GM12875 (cell line): ENCODE results near the gene TH.

ENCODE experiments used
- H3K4me3 ChIP-seq: one replicate; pipeline ENCODE4 v1.5.1; 2011; ENCODE audit warnings: low read depth, low read length, control low read depth
- CTCF ChIP-seq: IDR thresholded peaks from 2 replicates; pipeline ENCODE4 v1.5.1; 2011; ENCODE audit warnings: low read depth, mild to moderate bottlenecking, control low read depth, inconsistent platforms, low read length, moderate library complexity, borderline replicate concordance; ENCODE audit not compliant: insufficient read depth

TH gene

GRCh38 chr11:2131371-2132236, 40.0 kb downstream of the TH start:
- TF ChIP-seq CTCF: no peak
- H3K4me3 ChIP-seq: no peak overlapping the region

GRCh38 chr11:2130881-2131352, 40.7 kb downstream of the TH start:
- no peak overlapping the region for H3K4me3 ChIP-seq
- TF ChIP-seq CTCF: no peak

- no peak overlapping the region for H3K4me3 ChIP-seq
- no peak for TF ChIP-seq CTCF
Measured at GRCh38 chr11:2129699-2130366, 41.8 kb downstream of the TH start.

GRCh38 chr11:2129308-2129698, 42.3 kb downstream of the TH start:
- H3K4me3 ChIP-seq: no peak overlapping the region
- TF ChIP-seq CTCF: no peak

- H3K4me3 ChIP-seq: no peak overlapping the region
- no peak for TF ChIP-seq CTCF
Measured at GRCh38 chr11:2128511-2129307, 42.9 kb downstream of the TH start.

GRCh38 chr11:2128130-2128510, 43.5 kb downstream of the TH start:
- no peak overlapping the region for H3K4me3 ChIP-seq
- no peak for TF ChIP-seq CTCF
